ENCODE measurements around the gene ARF6.

DNA sequence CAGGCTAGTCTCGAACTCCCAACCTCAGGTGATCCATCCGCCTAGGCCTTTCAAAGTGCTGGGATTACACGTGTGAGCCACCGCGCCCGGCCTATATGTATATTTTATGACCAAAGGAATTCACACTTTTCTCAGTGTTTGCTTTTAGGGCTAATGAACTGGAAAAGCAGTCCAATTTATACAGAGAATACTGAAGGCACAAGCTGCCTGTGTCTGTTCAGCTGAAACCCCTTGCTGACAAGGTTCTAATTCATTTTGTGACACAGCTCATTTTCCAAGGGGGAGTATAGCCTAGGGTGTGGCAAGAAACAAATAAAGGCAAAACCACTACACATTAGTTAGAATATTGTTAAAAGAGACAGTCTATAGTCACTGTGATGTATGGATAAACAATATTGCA lies 22.0 kb upstream of the ARF6 start:
- TF ChIP-seq, protein P1, sequence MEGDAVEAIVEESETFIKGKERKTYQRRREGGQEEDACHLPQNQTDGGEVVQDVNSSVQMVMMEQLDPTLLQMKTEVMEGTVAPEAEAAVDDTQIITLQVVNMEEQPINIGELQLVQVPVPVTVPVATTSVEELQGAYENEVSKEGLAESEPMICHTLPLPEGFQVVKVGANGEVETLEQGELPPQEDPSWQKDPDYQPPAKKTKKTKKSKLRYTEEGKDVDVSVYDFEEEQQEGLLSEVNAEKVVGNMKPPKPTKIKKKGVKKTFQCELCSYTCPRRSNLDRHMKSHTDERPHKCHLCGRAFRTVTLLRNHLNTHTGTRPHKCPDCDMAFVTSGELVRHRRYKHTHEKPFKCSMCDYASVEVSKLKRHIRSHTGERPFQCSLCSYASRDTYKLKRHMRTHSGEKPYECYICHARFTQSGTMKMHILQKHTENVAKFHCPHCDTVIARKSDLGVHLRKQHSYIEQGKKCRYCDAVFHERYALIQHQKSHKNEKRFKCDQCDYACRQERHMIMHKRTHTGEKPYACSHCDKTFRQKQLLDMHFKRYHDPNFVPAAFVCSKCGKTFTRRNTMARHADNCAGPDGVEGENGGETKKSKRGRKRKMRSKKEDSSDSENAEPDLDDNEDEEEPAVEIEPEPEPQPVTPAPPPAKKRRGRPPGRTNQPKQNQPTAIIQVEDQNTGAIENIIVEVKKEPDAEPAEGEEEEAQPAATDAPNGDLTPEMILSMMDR (IDR thresholded peaks at IDR 0.05; ENCODE audit: poor library complexity, severe bottlenecking) = no peak
- TF ChIP-seq POLR2AphosphoS5 (IDR thresholded peaks at IDR 0.05) (no peak), EZH2 (IDR thresholded peaks at IDR 0.05; ENCODE audit: borderline replicate concordance, insufficient read depth, low read length, poor library complexity, severe bottlenecking) (no peak), MXI1 (conservative IDR thresholded peaks at IDR 0.05; ENCODE audit: poor library complexity, severe bottlenecking) (no peak), EP300 (conservative IDR thresholded peaks at IDR 0.05; ENCODE audit: poor library complexity, severe bottlenecking) (no peak), RAD21 (conservative IDR thresholded peaks at IDR 0.05) (no peak), TAF1 (IDR thresholded peaks at IDR 0.05; ENCODE audit: low read depth) (no peak)
- TF ChIP-seq, protein P2, sequence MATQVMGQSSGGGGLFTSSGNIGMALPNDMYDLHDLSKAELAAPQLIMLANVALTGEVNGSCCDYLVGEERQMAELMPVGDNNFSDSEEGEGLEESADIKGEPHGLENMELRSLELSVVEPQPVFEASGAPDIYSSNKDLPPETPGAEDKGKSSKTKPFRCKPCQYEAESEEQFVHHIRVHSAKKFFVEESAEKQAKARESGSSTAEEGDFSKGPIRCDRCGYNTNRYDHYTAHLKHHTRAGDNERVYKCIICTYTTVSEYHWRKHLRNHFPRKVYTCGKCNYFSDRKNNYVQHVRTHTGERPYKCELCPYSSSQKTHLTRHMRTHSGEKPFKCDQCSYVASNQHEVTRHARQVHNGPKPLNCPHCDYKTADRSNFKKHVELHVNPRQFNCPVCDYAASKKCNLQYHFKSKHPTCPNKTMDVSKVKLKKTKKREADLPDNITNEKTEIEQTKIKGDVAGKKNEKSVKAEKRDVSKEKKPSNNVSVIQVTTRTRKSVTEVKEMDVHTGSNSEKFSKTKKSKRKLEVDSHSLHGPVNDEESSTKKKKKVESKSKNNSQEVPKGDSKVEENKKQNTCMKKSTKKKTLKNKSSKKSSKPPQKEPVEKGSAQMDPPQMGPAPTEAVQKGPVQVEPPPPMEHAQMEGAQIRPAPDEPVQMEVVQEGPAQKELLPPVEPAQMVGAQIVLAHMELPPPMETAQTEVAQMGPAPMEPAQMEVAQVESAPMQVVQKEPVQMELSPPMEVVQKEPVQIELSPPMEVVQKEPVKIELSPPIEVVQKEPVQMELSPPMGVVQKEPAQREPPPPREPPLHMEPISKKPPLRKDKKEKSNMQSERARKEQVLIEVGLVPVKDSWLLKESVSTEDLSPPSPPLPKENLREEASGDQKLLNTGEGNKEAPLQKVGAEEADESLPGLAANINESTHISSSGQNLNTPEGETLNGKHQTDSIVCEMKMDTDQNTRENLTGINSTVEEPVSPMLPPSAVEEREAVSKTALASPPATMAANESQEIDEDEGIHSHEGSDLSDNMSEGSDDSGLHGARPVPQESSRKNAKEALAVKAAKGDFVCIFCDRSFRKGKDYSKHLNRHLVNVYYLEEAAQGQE (IDR thresholded peaks at IDR 0.05; ENCODE audit: borderline replicate concordance) = no peak
